ENCODE results near the gene ATG4B. TPM values are rescaled to one million over a fixed set of nuclear protein-coding genes. Genes with fewer than 3 reads are reported as not detected.
A peak's percentile ranks its signal among the peaks of the same experiment; 100 is the strongest.

Gene ATG4B
- total and polyA plus RNA-seq, 9 of the 15 experiments (the other 6 are each of a cell fraction or from before 2014, with no cell fraction given) = 5.9 to 58.8 (median 35.6) TPM

DNA sequence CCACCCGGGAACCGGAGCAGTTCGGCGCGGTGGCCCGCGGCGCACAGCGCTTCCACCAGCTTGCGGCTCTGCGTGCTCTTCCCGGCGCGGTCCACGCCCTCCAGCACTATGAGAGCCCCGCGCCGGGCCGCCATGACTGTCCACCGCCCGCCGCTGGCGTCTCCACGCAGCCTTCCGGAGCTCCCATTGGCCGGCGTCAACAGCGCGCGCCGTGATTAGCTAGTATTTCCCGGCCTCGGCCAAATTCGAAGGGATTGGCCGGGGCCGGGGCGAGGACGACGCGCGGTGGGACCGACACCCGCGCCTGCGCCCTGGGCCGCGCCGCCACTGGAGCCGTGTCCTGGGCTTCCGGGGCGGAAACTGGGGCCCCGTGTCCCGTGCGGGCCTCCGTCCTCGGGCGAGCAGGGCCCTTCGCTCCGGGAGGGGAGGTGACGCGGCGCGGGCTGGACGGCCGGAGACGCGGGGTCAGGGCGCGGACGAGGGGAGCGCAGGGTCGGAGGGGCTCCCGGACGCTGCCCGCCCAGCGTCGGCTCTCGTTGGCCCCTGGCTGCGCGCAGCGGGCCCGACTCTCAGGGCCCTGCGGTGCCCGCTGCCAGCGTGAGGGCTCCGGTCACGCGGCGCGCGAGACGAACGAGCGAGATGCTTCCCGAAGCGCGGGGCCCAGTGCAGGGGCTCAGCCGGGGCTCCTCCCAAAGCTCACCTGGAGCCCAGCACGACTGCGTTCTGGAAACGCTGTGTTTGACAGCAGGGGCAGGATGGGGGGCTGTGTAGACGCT is 49.3 kb downstream of the ATG4B start, which contains the start of gene DTYMK (continued):
- TF ChIP-seq, protein P1, sequence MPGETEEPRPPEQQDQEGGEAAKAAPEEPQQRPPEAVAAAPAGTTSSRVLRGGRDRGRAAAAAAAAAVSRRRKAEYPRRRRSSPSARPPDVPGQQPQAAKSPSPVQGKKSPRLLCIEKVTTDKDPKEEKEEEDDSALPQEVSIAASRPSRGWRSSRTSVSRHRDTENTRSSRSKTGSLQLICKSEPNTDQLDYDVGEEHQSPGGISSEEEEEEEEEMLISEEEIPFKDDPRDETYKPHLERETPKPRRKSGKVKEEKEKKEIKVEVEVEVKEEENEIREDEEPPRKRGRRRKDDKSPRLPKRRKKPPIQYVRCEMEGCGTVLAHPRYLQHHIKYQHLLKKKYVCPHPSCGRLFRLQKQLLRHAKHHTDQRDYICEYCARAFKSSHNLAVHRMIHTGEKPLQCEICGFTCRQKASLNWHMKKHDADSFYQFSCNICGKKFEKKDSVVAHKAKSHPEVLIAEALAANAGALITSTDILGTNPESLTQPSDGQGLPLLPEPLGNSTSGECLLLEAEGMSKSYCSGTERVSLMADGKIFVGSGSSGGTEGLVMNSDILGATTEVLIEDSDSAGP (CRISPR knock-in tag; IDR thresholded peaks at IDR 0.05) = no peak
- TF ChIP-seq, protein P2, sequence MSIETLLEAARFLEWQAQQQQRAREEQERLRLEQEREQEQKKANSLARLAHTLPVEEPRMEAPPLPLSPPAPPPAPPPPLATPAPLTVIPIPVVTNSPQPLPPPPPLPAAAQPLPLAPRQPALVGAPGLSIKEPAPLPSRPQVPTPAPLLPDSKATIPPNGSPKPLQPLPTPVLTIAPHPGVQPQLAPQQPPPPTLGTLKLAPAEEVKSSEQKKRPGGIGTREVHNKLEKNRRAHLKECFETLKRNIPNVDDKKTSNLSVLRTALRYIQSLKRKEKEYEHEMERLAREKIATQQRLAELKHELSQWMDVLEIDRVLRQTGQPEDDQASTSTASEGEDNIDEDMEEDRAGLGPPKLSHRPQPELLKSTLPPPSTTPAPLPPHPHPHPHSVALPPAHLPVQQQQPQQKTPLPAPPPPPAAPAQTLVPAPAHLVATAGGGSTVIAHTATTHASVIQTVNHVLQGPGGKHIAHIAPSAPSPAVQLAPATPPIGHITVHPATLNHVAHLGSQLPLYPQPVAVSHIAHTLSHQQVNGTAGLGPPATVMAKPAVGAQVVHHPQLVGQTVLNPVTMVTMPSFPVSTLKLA (conservative IDR thresholded peaks at IDR 0.05) = peak in 1 of 2 experiments; percentile 76; a peak in 3 of 4 replicates
- TF ChIP-seq MBD2 (IDR thresholded peaks at IDR 0.05; ENCODE audit: borderline replicate concordance, low read depth) (peak; percentile 35; the same call in 1 of the 2 replicates), TAF1 (IDR thresholded peaks at IDR 0.05; ENCODE audit: control insufficient read depth, extremely low read depth, insufficient read depth, low read length, severe bottlenecking) (peak; percentile 64), GABPA (tag; conservative IDR thresholded peaks at IDR 0.05; ENCODE audit: low read depth) (peak; percentile 88), ZNF830 (CRISPR knock-in tag; IDR thresholded peaks at IDR 0.05) (no peak), SP1 (CRISPR knock-in tag; IDR thresholded peaks at IDR 0.05) (no peak)
- TF ChIP-seq, protein P3, sequence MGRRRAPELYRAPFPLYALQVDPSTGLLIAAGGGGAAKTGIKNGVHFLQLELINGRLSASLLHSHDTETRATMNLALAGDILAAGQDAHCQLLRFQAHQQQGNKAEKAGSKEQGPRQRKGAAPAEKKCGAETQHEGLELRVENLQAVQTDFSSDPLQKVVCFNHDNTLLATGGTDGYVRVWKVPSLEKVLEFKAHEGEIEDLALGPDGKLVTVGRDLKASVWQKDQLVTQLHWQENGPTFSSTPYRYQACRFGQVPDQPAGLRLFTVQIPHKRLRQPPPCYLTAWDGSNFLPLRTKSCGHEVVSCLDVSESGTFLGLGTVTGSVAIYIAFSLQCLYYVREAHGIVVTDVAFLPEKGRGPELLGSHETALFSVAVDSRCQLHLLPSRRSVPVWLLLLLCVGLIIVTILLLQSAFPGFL (CRISPR knock-in tag; IDR thresholded peaks at IDR 0.05) = peak; percentile 90; the same call in 1 of the 2 replicates
- TF ChIP-seq, protein P4, sequence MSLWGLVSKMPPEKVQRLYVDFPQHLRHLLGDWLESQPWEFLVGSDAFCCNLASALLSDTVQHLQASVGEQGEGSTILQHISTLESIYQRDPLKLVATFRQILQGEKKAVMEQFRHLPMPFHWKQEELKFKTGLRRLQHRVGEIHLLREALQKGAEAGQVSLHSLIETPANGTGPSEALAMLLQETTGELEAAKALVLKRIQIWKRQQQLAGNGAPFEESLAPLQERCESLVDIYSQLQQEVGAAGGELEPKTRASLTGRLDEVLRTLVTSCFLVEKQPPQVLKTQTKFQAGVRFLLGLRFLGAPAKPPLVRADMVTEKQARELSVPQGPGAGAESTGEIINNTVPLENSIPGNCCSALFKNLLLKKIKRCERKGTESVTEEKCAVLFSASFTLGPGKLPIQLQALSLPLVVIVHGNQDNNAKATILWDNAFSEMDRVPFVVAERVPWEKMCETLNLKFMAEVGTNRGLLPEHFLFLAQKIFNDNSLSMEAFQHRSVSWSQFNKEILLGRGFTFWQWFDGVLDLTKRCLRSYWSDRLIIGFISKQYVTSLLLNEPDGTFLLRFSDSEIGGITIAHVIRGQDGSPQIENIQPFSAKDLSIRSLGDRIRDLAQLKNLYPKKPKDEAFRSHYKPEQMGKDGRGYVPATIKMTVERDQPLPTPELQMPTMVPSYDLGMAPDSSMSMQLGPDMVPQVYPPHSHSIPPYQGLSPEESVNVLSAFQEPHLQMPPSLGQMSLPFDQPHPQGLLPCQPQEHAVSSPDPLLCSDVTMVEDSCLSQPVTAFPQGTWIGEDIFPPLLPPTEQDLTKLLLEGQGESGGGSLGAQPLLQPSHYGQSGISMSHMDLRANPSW (CRISPR knock-in tag; IDR thresholded peaks at IDR 0.05) = 0 out of 2 replicates have a peak, but pooled peaks have one; percentile 22
- TF ChIP-seq, protein P5, sequence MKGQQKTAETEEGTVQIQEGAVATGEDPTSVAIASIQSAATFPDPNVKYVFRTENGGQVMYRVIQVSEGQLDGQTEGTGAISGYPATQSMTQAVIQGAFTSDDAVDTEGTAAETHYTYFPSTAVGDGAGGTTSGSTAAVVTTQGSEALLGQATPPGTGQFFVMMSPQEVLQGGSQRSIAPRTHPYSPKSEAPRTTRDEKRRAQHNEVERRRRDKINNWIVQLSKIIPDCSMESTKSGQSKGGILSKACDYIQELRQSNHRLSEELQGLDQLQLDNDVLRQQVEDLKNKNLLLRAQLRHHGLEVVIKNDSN (CRISPR knock-in tag; IDR thresholded peaks at IDR 0.05) = 0 out of 2 replicates have a peak, but pooled peaks have one; percentile 34
- TF ChIP-seq, protein P6, sequence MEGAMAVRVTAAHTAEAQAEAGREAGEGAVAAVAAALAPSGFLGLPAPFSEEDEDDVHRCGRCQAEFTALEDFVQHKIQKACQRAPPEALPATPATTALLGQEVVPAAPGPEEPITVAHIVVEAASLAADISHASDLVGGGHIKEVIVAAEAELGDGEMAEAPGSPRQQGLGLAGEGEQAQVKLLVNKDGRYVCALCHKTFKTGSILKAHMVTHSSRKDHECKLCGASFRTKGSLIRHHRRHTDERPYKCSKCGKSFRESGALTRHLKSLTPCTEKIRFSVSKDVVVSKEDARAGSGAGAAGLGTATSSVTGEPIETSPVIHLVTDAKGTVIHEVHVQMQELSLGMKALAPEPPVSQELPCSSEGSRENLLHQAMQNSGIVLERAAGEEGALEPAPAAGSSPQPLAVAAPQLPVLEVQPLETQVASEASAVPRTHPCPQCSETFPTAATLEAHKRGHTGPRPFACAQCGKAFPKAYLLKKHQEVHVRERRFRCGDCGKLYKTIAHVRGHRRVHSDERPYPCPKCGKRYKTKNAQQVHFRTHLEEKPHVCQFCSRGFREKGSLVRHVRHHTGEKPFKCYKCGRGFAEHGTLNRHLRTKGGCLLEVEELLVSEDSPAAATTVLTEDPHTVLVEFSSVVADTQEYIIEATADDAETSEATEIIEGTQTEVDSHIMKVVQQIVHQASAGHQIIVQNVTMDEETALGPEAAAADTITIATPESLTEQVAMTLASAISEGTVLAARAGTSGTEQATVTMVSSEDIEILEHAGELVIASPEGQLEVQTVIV (CRISPR knock-in tag; IDR thresholded peaks at IDR 0.05; ENCODE audit: borderline replicate concordance) = no peak
- TF ChIP-seq, protein P7, sequence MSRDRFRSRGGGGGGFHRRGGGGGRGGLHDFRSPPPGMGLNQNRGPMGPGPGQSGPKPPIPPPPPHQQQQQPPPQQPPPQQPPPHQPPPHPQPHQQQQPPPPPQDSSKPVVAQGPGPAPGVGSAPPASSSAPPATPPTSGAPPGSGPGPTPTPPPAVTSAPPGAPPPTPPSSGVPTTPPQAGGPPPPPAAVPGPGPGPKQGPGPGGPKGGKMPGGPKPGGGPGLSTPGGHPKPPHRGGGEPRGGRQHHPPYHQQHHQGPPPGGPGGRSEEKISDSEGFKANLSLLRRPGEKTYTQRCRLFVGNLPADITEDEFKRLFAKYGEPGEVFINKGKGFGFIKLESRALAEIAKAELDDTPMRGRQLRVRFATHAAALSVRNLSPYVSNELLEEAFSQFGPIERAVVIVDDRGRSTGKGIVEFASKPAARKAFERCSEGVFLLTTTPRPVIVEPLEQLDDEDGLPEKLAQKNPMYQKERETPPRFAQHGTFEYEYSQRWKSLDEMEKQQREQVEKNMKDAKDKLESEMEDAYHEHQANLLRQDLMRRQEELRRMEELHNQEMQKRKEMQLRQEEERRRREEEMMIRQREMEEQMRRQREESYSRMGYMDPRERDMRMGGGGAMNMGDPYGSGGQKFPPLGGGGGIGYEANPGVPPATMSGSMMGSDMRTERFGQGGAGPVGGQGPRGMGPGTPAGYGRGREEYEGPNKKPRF (IDR thresholded peaks at IDR 0.05; ENCODE audit: low read depth, low read length) = no peak
